HG03060 (cell line): ENCODE data around the gene NOS1.
"Not testable (repeated sequence)": the region's sequence is repeated elsewhere in the genome, so short reads cannot be mapped to it uniquely, and the experiment has no call there.

Experiments
- ATAC-seq: cut with Tn5 transposase; IDR thresholded peaks from one replicate; pipeline ENCODE4 v1.9.1; 2021; ENCODE audit warnings: low read depth, moderate number of reproducible peaks; ENCODE audit not compliant: unreplicated experiment

Gene NOS1

GRCh38 chr12:117361347-117361751, at the start of gene NOS1:
Gene NOS1 (minus strand): TSS chr12:117361626. CDS start chr12:117331069, 30,557 bp downstream.
- ATAC-seq = no peak

DNA sequence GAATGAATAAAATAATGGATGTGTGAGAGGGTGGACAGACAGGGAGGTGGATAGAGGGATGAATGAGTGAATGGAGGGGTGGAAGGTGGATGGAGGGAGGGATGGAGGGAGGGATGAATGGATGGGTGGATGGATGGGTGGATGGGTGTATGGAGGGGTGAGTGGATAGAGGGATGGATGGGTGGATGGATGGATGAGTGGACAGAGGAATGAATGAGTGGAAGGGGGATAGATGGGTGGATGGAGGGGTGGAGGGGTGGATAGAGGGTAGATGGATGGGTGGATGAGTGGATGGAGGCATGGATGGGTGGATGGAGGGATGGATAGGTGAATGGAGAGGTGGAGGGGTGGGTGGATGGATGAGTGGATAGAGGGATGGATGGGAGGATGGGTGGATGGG, 47.9 kb upstream of the NOS1 start:
- no peak for ATAC-seq

DNA sequence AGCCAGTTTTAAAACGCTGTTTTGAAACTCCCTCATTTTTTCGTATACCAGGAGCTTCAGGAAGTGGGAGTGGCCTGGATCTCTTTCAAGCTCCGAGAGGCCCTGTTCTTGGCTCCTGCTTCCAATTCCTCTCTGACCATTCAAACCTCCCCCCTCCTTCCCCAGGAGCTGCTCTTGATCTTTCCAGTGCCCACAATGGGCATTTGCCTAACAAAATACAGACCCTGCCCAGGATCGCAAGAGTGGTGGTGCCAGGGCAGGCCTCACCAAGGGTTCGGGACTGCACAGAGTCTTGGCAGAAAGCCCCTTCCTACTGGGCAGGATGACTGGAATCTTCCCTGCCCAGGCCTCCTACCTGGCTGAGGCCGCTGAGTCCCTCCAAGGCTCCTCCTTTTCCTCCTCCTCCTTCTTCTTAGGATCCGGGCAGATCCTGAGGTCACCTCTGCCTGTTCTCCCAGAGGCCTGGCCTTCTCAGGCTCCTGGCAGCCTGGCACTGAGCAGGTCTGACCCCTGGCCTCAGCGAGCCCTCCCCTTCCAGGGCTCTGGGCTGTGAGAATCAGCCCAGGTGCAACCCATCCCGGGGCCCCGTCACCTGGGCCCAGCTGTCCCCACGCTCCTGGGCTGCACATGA, 46.9 kb upstream of the NOS1 start:
- ATAC-seq = no peak

GRCh38 chr12:117404940-117405339, 43.5 kb upstream of the NOS1 start:
- ATAC-seq = no peak

DNA sequence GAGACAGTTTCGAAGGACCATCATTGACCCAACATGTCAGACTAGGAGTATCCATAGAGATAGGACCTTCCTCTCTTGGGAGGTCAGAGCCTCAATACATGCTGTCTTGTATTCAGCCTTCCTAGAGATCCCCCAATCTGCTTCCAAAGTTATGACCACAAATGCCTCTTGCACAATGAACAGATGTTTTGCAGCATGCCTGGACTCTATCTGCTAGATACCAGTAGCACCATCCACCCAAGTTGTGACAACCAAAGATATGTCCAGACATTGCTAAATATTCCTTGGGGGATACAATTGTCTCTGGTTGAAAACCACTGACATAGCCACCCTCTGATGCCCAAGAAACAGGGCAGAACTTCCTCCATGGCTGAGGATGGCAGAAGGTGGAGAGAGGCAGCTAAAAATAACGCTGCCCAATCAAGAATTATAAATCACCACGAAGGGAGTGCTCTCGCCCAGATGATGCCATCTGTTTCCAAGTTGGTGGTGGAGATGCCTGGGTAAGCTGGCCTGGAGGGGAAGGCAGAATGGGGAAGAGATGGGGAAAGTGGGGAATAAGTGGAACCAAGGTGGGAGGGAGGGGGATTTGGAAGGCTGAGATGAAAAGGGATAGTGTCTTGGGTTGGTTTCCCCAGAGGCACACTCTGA, 42.9 kb upstream of the NOS1 start:
- no peak for ATAC-seq

GRCh38 chr12:117403586-117404139, 42.2 kb upstream of the NOS1 start:
- no peak for ATAC-seq

DNA sequence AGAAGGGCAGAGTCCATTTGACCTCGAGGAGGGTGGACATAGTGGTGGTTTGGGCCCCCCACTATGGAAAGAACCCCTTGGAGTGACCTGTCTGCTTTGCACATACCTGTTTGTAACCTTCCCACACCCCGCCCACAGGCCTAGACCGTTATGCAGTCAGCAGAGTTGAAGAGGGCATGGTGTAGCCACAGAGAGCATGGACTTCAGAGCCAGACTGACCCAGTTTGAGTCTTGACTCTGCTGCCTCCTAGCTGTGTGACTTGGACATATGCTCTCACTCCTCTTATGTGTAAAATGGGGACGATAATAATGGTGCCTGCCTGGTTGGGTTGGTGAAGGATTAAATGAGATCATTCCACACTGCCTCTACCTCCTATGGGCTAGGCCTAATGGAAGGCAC, 40.9 kb upstream of the NOS1 start:
- ATAC-seq = no peak

DNA sequence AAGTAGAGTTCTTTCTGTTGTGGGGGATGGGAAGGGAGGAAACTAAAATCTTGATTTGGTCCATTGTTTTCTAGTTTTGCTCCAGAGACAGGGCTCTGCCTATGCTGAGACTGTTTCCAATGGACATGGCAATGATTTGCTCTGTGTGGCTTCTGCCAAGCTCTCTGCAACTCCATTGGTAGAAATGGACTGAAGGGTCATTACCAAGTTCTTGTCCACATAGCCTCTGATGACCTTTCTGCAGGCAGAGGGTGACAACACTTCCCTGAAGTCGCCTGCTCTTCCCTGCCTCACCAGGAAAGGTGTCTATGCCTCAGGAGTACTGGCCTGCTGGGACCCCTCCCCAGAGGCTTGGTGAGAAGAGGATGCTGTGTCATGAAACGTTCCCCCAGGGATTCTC, 39.5 kb upstream of the NOS1 start:
- ATAC-seq = no peak

GRCh38 chr12:117398482-117398881, 37.1 kb upstream of the NOS1 start:
- ATAC-seq = not testable (repeated sequence)

DNA sequence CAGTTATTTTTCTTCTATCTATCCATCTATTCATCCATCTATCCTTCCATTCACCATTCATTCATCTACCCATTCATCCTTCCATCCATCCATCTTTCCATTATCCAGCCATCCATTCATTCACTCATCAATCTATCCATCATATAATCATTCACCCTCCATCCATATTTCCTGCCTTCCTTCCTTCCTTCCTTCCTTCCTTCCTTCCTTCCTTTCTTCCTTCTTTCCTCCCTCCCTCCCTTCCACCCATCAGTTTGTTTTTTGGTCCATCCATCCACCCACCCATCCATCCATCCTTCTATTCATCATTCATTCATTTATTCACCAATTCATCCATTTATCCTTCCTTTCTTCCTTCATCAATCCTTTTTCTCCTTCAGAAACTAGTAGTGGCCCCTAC, 34.3 kb upstream of the NOS1 start:
- ATAC-seq = no peak

GRCh38 chr12:117394491-117394890, 33.1 kb upstream of the NOS1 start:
- ATAC-seq = no peak

DNA sequence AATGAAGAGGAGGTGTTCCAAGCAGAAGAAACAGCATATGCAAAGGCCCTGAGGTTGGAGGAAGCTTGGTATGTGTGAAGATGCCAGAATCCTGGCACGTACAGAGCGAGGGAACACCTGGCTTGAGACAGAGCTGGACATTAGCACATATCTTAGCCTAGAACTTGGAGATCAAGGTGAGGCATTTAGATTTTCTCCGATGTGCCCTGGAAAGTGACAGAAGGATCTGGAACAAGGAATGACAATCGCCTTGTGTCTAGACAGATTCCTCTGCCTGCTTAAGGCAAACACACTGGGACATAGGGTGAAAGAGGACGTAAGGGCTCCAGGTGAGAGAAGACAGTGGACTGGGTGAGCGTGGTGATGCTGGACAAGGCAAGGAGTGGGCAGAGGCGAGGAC, 32.2 kb upstream of the NOS1 start:
- no peak for ATAC-seq

- no peak for ATAC-seq
Measured at GRCh38 chr12:117390866-117391265, 29.4 kb upstream of the NOS1 start.

GRCh38 chr12:117388951-117389446, 27.6 kb upstream of the NOS1 start:
- no peak for ATAC-seq

GRCh38 chr12:117387832-117388231, 26.4 kb upstream of the NOS1 start:
- ATAC-seq = no peak

- ATAC-seq = no peak
Measured at GRCh38 chr12:117384735-117385134, 23.3 kb upstream of the NOS1 start.

GRCh38 chr12:117380083-117380482, 18.7 kb upstream of the NOS1 start:
- no peak for ATAC-seq

- no peak for ATAC-seq
Measured at GRCh38 chr12:117377758-117378157, 16.3 kb upstream of the NOS1 start.

DNA sequence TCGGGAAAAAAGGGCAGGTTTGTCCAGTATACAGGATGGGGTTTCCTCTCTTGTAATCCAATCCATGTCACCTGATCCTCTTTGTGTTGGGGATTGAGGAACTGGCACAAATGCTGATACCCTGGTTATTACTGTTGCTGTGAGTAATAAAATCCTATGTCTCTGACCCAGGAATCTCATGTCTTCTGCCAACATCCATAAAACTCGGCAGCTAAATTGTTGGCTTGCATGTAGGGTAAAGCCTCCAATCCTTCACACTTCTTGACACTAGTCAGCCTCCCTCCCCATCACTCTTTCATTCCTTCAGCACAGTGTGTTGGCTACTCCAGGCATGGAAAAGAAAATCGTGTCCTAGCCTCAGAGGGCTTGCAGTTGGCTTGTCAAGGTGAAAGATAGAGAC, 9.2 kb upstream of the NOS1 start:
- no peak for ATAC-seq

GRCh38 chr12:117370000-117370399, 8.6 kb upstream of the NOS1 start:
- ATAC-seq = not testable (repeated sequence)

- ATAC-seq = no peak
Measured at GRCh38 chr12:117367006-117367638, 5.7 kb upstream of the NOS1 start.
